Measurements from ENCODE around the gene GPRC6A.

GPRC6A gene

GRCh38 chr6:116876635-116877611 lies 48.0 kb upstream of the GPRC6A start, which contains the start of gene RFX6:
RFX6 (plus strand) TSS chr6:116877242; CDS start chr6:116877276, 34 bp downstream.
- H3K9me3 ChIP-seq (ENCODE audit: control insufficient read depth, insufficient read depth, low read depth, low read length): no peaks in the 10 kb centered on the region
- H3K4me1 ChIP-seq (ENCODE audit: control insufficient read depth, insufficient read depth, low read length): no peaks in the 10 kb centered on the region
- H3K4me3 ChIP-seq (ENCODE audit: low read depth, low read length): peak within 1 kb of the TSS; percentile 73
- no peaks in the 10 kb centered on the region for H3K36me3 ChIP-seq (ENCODE audit: control insufficient read depth in 2 of 2, insufficient read depth in 1 of 2, low read length in 2 of 2)
- ChIA-PET CTCF (interaction anchor here (0.6 to 1.9 kb wide), 7 partner anchors 9 to 589 kb away, joined by 3 to 18 read pairs (median 3); no protein-coding TSS in a partner anchor), POLR2A (interaction anchor here (1.5 kb wide), 1 partner anchor 73 kb away, joined by 3 read pairs; no protein-coding TSS in a partner anchor)
- no peak within 1 kb of the TSS; the same call in 1 of the 2 replicates for H3K27ac ChIP-seq (ENCODE audit: extremely low read depth, low read depth, low read length)
- peak; percentile 39; the same call in 1 of the 2 replicates for TF ChIP-seq GLIS2 (tag by site-specific recombination; IDR thresholded peaks at IDR 0.05)
- peak; percentile 54 for TF ChIP-seq ZBTB8A (tag by site-specific recombination; IDR thresholded peaks at IDR 0.05)
- TF ChIP-seq ZBTB20 (tag by site-specific recombination; IDR thresholded peaks at IDR 0.05): peak; percentile 85
- TF ChIP-seq ZNF311 (tag by site-specific recombination; IDR thresholded peaks at IDR 0.05; ENCODE audit: borderline replicate concordance): no peak
- no peak for TF ChIP-seq ZNF211 (tag by site-specific recombination; IDR thresholded peaks at IDR 0.05; ENCODE audit: low read depth)
- TF ChIP-seq SP2 (tag by site-specific recombination; IDR thresholded peaks at IDR 0.05): 0 out of 2 replicates have a peak, but pooled peaks have one; percentile 9
- TF ChIP-seq SP3 (tag by site-specific recombination; IDR thresholded peaks at IDR 0.05): peak; percentile 30; the same call in 1 of the 2 replicates
- no peak for TF ChIP-seq ZNF350 (tag by site-specific recombination; IDR thresholded peaks at IDR 0.05)
- no peak for TF ChIP-seq ZNF354C (tag by site-specific recombination; IDR thresholded peaks at IDR 0.05; ENCODE audit: borderline replicate concordance, low read depth)
- peak; percentile 65; the same call in 1 of the 2 replicates for TF ChIP-seq ZXDB (tag by site-specific recombination; IDR thresholded peaks at IDR 0.05)
- TF ChIP-seq PRDM10 (tag by site-specific recombination; IDR thresholded peaks at IDR 0.05): 0 out of 2 replicates have a peak, but pooled peaks have one; percentile 7
- peak; percentile 59 for TF ChIP-seq ZBTB26 (tag by site-specific recombination; optimal IDR thresholded peaks at IDR 0.05)
- TF ChIP-seq KLF1 (tag by site-specific recombination; IDR thresholded peaks at IDR 0.05): peak; percentile 23; the same call in 1 of the 2 replicates
- peak; percentile 30; the same call in 1 of the 2 replicates for TF ChIP-seq ZEB2 (tag by site-specific recombination; IDR thresholded peaks at IDR 0.05)
- no peak for TF ChIP-seq ZNF280D (tag by site-specific recombination; IDR thresholded peaks at IDR 0.05)
- TF ChIP-seq ZNF341 (tag by site-specific recombination; IDR thresholded peaks at IDR 0.05; ENCODE audit: low read depth): peak; percentile 51
- peak; percentile 31; the same call in 1 of the 2 replicates for TF ChIP-seq PATZ1 (tag by site-specific recombination; IDR thresholded peaks at IDR 0.05)
- TF ChIP-seq ZNF518A (tag by site-specific recombination; conservative IDR thresholded peaks at IDR 0.05; ENCODE audit: low read depth): no peak
- TF ChIP-seq ZNF707 (tag by site-specific recombination; IDR thresholded peaks at IDR 0.05): no peak
- no peak for TF ChIP-seq ZNF560 (tag by site-specific recombination; IDR thresholded peaks at IDR 0.05; ENCODE audit: borderline replicate concordance)

Data from HEK293 (cell line).